HAP-1 (cell line): ENCODE data around the gene SBSN.
A peak's percentile ranks its signal among the peaks of the same experiment; 100 is the strongest.

Experiments used
- DNase-seq, 2 experiments: peaks; one replicate each; pipeline ENCODE4 v3.0.0-alpha.2; 2016 to 2020; ENCODE audit warnings: low spot score in 2 of 2
- H3K27me3 ChIP-seq: fragments of 250-450 bp; sonication (Bioruptor Pico); 2 replicates; pipeline ENCODE4 v1.5.1; 2020; ENCODE audit warnings: low read depth, mild to moderate bottlenecking, moderate library complexity
- H3K36me3 ChIP-seq: fragments of 250-450 bp; sonication (Bioruptor Pico); replicated peaks from 2 replicates; pipeline ENCODE4 v1.5.1; 2020; ENCODE audit warnings: mild to moderate bottlenecking
- H3K4me1 ChIP-seq: fragments of 250-450 bp; sonication (Bioruptor Pico); 2 replicates; pipeline ENCODE4 v1.5.1; 2020; ENCODE audit warnings: mild to moderate bottlenecking
- H3K4me3 ChIP-seq: fragments of 250-450 bp; sonication (Bioruptor Pico); 2 replicates; pipeline ENCODE4 v1.5.1; 2020; ENCODE audit warnings: mild to moderate bottlenecking, moderate library complexity
- H3K9me3 ChIP-seq: fragments of 250-450 bp; sonication (Bioruptor Pico); 2 replicates; pipeline ENCODE4 v1.5.1; 2020; ENCODE audit warnings: mild to moderate bottlenecking, moderate library complexity
- in situ Hi-C: fragments of 300-500 bp; cut with MboI; formaldehyde crosslinking; loops from 3 replicates; pipeline ENCODE4 v1.14.3; 2020; ENCODE audit warnings: low sequenced_read_pairs, inconsistent platforms, mixed read lengths

SBSN gene

DNA sequence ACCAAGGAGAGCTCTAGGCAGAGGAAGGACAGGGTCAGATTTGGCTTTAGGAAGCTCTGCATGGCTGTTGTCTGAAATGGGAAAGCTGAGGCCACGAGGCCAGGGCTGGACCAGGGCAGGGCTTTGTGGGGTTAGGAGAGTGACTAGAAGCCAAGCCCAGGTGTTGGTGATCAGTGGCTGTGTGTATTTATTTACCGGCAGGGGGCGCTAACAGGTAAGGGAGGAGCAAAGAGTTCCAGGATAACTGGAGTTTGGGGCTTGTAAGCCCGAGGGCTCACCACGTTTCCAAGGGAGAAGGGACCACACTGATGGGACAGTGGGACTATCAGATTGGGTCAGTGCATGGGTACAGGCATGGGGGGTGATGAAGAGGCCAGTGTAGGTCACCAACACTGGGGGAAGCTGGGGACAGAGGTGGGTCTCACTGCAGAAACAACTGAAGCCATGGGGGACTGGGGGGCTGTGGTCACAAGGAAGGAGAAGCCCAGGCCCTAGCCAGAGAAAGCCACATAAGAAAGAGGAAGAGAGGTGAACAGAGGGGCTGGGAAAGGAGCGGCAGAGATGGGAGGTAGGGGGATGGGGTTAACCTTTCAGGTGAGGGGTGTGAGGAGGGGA is 21.2 kb upstream of the SBSN start:
- in situ Hi-C loops: loop anchor here (5.0 kb wide), 1 partner anchor 168 kb away; the partner anchor contains the start of gene KMT2B
- Histone ChIP-seq H3K9me3 (no peaks in the 10 kb centered on the region; the same call in 1 of the 2 replicates), H3K36me3 (peaks cover 21% of the 10 kb centered on the region), H3K27me3 (no peaks in the 10 kb centered on the region), H3K4me1 (peaks cover 7% of the 10 kb centered on the region), H3K4me3 (no peak overlapping the region)
- peak; percentile 64 to 80 for DNase-seq

DNA sequence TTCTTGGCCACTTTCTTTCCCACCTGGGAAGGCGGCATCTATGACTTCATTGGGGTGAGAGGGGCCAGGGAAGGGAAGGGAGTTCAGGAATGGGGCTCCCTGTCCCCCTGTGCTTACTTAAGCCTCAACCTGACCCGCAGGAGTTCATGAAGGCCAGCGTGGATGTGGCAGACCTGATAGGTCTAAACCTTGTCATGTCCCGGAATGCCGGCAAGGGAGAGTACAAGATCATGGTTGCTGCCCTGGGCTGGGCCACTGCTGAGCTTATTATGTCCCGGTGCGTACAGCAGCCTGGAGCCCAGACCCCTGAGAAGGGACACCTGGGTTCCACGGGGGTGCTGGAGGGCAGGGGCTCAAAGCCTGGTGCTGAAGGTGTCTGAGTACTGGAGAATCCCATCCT is 18.4 kb upstream of the SBSN start:
- DNase-seq: no peak
- peaks cover 41% of the 10 kb centered on the region for H3K36me3 ChIP-seq
- H3K27me3 ChIP-seq: no peaks in the 10 kb centered on the region
- H3K9me3 ChIP-seq: no peaks in the 10 kb centered on the region; the same call in 1 of the 2 replicates
- peaks cover 9% of the 10 kb centered on the region for H3K4me1 ChIP-seq
- peak overlapping the region; percentile 97 for H3K4me3 ChIP-seq
- in situ Hi-C loops: loop anchor here (5.0 kb wide), 1 partner anchor 171 kb away; the partner anchor contains the start of gene KMT2B

DNA sequence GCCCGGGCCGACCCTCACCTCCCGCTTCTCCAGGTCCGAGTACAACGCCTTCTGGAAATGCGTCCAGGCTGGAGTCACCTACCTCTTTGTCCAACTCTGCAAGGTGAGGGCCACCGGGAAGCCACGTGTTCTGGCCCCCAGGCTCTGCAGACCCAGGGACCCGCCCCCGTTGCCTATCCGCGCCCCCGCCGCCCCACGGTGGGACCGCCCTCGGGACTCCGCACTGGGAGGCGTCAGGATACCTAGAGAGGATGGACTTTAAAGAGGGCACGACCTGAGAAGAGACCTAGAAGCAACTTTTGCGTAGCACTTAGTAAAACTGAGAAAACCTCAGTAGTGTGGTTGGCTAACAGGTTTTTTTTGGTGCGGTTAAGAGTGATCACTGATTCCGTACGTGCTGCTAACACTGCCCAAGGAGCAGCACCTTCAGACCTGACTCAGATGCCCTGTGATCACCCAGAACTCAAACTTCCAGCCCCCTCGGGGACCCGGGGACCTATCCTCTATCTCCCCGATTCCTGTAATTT is 17.8 kb upstream of the SBSN start:
- Histone ChIP-seq H3K36me3 (peaks cover 46% of the 10 kb centered on the region), H3K9me3 (no peaks in the 10 kb centered on the region; the same call in 1 of the 2 replicates), H3K4me3 (peak overlapping the region; percentile 97), H3K4me1 (peaks cover 9% of the 10 kb centered on the region), H3K27me3 (no peaks in the 10 kb centered on the region)
- DNase-seq: peak; percentile 21 to 76
- in situ Hi-C loops: loop anchor here (5.0 kb wide), 1 partner anchor 171 kb away; the partner anchor contains the start of gene KMT2B

DNA sequence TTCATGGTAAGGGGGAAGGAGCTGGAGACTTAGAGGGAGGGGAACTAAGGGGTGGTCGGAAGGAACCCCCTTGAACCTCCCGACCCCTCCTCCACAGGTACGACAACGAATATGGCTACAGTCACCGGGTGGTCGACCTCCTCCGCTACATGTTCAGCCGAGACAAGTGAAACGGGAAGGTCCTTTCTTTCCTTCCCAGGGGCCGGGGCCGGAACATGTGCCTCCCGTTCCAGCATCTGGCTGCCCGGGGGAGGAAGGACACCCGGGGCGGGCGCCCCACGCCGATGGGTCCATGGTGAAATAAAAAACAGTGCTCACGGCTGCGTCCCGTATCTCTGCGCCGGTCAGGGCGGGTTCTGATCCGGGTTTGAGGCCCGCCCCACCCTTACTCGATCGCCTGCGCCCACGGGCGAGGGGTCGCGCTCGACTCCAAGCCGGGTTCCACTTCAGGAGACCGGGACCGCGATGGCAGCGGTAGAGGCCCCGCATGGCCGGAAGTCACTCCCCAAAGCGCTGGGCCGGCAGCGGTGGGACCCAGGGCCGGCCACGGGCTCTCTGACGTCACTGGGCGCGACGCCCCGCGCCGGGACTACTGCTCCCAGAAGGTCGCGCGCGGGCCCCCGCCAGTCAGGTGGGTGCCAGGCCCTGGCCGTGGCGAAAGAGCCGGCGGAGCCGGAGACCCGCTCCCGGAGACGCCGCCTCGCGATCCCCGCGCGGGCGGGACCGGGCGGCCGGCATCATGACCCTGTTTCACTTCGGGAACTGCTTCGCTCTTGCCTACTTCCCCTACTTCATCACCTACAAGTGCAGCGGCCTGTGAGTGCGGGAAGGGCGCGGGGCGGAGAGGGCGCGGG is 17.1 kb upstream of the SBSN start, which contains the start of gene TMEM147:
Gene TMEM147, plus strand, starts transcription at position 626 of the 854 bp plus-strand sequence. Its CDS starts 114 bp downstream, at position 740.
- H3K36me3 ChIP-seq: peaks cover 46% of the 10 kb centered on the region
- no peaks in the 10 kb centered on the region for H3K27me3 ChIP-seq
- peak within 1 kb of the TSS; percentile 97 for H3K4me3 ChIP-seq
- in situ Hi-C loops: loop anchor here (5.0 kb wide), 1 partner anchor 172 kb away; the partner anchor contains the start of gene KMT2B
- H3K4me1 ChIP-seq: peaks cover 9% of the 10 kb centered on the region
- peak; percentile 84 to 95 for DNase-seq
- no peaks in the 10 kb centered on the region; the same call in 1 of the 2 replicates for H3K9me3 ChIP-seq

DNA sequence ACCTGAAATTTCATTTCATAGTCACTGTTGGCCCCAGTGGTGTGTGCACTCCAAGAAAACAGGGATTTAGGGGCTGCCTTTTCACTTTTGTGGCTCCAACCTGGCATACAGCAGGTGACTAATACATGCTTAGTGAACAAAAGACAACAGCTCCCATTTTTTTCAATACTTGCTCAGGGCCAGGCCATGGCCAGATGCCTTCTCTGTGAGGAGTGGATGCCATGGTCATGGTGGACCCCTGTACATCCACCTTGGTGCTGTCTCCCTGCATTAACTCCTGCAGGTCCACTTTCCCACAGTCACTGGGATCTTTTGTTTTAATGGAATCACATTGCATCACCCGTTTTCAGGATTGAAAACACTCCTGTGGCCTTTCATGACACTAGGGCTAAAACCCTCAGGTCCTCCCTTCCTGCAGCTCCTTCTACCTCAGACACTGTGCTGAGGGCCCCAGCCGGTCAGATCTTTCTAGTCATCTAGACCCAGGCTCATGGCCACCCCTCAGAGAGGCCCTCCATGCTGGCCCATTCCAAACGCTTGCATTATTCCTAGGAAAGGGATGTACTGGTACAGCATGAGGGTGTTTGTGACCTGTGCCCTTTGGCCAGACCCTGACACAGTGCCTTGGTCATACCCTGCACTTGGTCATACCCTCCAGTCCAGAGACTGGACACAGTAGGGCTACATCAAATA is 16.1 kb upstream of the SBSN start:
- peaks cover 49% of the 10 kb centered on the region for H3K36me3 ChIP-seq
- H3K4me1 ChIP-seq: peaks cover 9% of the 10 kb centered on the region
- no peaks in the 10 kb centered on the region for H3K27me3 ChIP-seq
- H3K4me3 ChIP-seq: peak overlapping the region; percentile 97
- in situ Hi-C loops: no loop called here
- DNase-seq: no peak
- no peaks in the 10 kb centered on the region; the same call in 1 of the 2 replicates for H3K9me3 ChIP-seq

DNA sequence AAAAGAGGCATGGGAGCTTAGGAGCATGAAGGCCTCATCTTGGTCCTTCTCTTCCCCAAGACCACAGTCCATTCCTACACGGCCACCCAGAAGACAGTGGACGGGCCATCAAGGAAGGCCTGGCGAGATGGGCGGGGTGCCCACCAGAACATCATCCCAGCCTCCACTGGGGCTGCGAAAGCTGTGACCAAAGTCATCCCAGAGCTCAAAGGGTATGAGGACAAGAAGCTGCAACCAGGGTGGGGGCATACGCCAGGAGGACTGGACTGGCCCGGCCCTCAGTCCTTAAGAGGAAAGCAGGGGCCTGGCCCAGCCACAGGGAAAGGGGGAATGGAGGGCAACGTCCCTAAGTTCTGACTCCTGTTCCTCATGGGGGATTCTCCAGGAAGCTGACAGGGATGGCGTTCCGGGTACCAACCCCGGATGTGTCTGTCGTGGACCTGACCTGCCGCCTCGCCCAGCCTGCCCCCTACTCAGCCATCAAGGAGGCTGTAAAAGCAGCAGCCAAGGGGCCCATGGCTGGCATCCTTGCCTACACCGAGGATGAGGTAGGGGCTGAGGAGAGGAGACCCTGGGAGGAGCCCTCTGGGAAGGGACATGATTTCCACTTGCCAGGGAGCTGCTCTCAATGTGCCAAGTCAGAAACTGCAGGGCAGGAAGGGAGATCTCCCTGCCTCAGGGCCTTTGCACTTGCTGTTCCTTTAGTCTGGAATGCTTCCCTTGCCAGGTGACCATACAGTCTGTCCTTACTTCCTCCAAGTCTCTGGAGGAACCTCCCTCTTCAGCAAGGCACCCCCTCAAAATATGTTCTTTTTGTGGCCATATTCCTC is 15.4 kb upstream of the SBSN start:
- Histone ChIP-seq H3K27me3 (no peaks in the 10 kb centered on the region), H3K9me3 (no peaks in the 10 kb centered on the region; the same call in 1 of the 2 replicates), H3K36me3 (peaks cover 42% of the 10 kb centered on the region), H3K4me3 (peak overlapping the region; percentile 97; the same call in 1 of the 2 replicates), H3K4me1 (peaks cover 9% of the 10 kb centered on the region)
- in situ Hi-C loops: no loop called here
- no peak for DNase-seq

DNA sequence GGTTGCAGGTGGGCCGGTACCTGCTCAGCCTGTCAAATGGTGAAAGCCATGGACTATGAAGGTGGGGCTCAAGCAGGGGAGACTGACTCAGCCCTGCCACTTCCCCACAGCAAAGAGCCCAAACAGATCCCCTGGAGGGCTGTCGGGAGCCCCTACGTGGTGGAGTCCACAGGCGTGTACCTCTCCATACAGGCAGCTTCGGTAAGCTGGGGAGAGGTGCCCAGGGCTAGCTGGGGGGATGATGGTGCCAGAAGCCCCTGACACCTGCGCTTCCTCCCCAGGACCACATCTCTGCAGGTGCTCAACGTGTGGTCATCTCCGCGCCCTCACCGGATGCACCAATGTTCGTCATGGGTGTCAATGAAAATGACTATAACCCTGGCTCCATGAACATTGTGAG is 14.1 kb upstream of the SBSN start:
- H3K36me3 ChIP-seq: peaks cover 37% of the 10 kb centered on the region
- H3K27me3 ChIP-seq: no peaks in the 10 kb centered on the region
- in situ Hi-C loops: no loop called here
- peaks cover 9% of the 10 kb centered on the region for H3K4me1 ChIP-seq
- DNase-seq: no peak
- H3K9me3 ChIP-seq: no peaks in the 10 kb centered on the region; the same call in 1 of the 2 replicates
- H3K4me3 ChIP-seq: no peak overlapping the region

DNA sequence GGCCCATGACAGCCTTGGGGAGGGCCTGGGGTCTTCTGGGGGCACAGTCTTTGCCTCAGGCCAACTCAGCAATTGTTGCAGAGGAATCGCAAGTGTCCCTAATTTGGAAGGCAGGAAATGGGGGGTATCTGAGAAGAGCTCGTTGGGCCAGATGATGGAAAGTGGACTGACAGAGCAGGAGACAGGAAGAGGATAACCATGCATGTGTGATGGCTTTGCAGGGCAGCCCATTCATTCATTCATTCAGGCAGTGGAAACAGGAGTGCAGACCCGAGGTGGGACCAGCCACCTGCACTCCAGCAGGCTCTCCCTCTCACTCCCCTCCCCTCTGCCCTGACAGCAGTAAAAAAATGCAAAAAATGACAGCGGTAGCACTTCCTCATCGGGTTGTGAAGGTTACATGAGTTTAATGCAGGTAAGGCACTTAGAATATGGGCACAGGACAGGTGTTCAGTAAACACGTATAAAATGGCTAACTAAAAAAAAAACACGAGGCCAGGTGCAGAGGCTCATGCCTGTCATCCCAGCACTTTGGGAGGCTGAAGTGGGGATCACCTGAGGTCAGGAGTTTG is 12.3 kb upstream of the SBSN start:
- Histone ChIP-seq H3K27me3 (no peaks in the 10 kb centered on the region), H3K4me1 (peaks cover 5% of the 10 kb centered on the region), H3K4me3 (no peak overlapping the region), H3K36me3 (peaks cover 31% of the 10 kb centered on the region), H3K9me3 (no peaks in the 10 kb centered on the region; the same call in 1 of the 2 replicates)
- in situ Hi-C loops: no loop called here
- DNase-seq: no peak

DNA sequence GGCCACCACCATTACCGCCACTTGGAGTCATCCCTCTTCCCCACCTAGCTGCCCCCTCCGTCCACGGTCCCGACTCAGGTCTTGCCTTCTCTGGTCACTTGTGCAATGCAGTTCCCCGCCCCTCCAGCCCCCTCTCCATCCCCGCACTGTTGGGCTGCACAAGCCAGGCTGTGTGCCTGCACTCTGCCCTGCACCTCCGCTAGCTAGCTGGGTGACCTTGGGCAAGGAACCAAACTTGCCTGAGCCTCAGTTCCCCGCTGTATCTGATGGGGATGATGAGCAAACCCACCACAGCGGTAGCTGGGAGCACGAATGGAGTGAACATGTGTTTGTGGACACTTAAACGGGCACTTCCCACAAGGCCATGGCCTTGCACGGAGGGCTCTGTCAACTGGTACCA is 11.7 kb upstream of the SBSN start:
- Histone ChIP-seq H3K27me3 (no peaks in the 10 kb centered on the region), H3K36me3 (peaks cover 28% of the 10 kb centered on the region), H3K9me3 (no peaks in the 10 kb centered on the region), H3K4me3 (no peak overlapping the region), H3K4me1 (peaks cover 5% of the 10 kb centered on the region)
- no peak for DNase-seq
- in situ Hi-C loops: no loop called here

DNA sequence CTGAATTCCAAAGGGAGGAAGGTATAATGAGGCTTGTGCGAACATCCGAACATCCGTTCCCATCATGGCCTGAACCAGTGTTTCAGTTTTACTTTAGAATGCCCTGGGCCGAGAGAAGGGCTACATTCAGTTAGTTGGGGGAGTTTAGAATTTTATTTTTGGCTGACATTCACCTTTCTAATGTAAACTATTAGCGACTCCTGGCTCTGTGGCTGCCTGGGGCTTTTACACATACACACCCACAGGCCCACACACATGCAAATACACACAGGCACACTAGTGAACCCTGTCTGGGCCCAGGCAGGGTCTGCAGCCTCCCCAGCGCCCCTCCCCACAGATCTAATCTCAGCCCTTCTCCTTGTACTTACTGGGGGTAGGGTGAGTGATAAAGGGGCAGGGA is 11.2 kb upstream of the SBSN start:
- Histone ChIP-seq H3K4me1 (peaks cover 2% of the 10 kb centered on the region), H3K9me3 (no peaks in the 10 kb centered on the region), H3K36me3 (peaks cover 28% of the 10 kb centered on the region), H3K4me3 (no peak overlapping the region), H3K27me3 (no peaks in the 10 kb centered on the region)
- DNase-seq: no peak
- in situ Hi-C loops: no loop called here

DNA sequence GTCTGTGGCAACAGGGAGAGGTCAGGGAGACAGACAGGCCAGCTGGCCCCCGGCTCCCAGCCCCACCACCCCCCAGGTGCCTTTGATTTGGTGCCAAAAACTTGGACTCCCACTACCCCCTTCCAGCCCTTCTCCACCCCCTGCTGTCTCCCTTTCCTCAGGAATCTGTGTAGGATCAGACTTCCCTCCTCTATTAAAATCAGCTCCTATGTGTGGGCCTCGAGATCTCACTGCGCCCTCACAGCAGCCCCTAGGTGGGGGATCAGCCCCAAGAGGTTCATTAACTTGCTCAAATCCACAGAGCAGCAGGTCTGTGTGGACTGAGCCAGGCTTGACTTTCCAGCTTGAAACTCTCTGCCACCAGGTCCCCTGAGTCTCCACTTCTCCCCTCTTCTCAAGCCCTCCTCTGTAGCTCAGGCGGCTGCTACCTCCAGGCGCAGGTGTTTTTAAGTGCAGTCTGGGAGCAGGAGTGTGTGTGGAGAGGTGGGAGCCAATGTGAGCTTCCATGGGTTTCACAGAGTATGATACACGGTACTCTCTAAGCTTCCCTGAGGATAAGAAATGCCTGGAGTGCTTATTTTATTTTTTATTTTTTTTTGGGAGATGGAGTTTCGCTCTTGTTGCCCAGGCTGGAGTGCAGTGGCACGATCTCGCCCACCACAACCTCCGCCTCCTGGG is 6.8 kb upstream of the SBSN start:
- no peaks in the 10 kb centered on the region for H3K27me3 ChIP-seq
- no peaks in the 10 kb centered on the region for H3K4me1 ChIP-seq
- no peaks in the 10 kb centered on the region for H3K9me3 ChIP-seq
- in situ Hi-C loops: no loop called here
- H3K4me3 ChIP-seq: no peak overlapping the region
- H3K36me3 ChIP-seq: peaks cover under 1% of the 10 kb centered on the region
- DNase-seq: no peak

DNA sequence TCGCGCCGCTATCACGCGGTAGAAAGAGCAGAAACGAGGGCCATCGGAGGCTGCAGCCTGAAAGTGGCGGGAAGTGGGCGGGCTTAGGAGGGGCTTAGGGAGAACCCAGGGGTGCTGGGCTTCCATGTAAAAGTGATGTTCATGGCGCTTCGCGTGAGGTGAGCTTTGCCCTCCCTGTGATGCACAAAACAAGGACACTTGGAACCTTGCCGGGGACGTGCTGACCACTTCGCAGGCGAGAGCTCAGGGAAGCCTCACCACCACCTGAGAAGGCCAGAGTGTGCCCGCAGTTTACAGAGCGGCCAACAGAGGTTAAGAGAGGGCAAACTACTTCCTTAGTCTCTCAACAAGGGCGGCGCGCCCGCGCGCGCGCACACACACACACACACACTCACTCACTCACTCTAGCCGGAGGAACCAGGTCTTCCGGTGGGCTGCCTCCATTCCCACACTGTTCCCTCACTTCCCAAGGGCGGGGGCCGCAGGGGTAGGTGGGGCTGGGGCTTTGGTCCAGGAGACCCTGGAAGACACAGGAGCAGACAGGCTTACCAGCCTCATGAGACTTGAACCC is 5.8 kb upstream of the SBSN start:
- Histone ChIP-seq H3K4me3 (no peak overlapping the region), H3K36me3 (no peaks in the 10 kb centered on the region), H3K9me3 (no peaks in the 10 kb centered on the region), H3K27me3 (peaks cover 9% of the 10 kb centered on the region; the same call in 1 of the 2 replicates), H3K4me1 (no peaks in the 10 kb centered on the region)
- DNase-seq: peak in 1 of 2 experiments; percentile 24
- in situ Hi-C loops: no loop called here
